H1 (cell line): ENCODE measurements around the gene CDV3. TPM values are rescaled to one million over a fixed set of nuclear protein-coding genes. Genes with fewer than 3 reads are reported as not detected.

Experiments
- CTCF ChIA-PET: fragments of 300-600 bp; sonication (Branson Sonifier 250); formaldehyde crosslinking; loops from one replicate; lab custom pipeline; 2021; ENCODE audit not compliant: partially characterized antibody; lab: Charles Lee
- POLR2A ChIA-PET: fragments of 300-600 bp; sonication (Branson Sonifier 250); formaldehyde crosslinking; loops from one replicate; lab custom pipeline; 2021; ENCODE audit warnings: inconsistent platforms; ENCODE audit not compliant: partially characterized antibody; lab: Charles Lee
- DNase-seq, 2 experiments: peaks; one replicate each; pipeline versions ENCODE4 v3.0.0 to v3.0.0-alpha.2; 2010 to 2022; ENCODE audit warnings: low spot score in 2 of 2, low read depth in 1 of 2, mixed read lengths in 1 of 2
- FAIRE-seq: peaks from 2 replicates; lab custom pipeline; 2011; peaks lifted over from hg19 to GRCh38; lab: Jason Lieb, UNC
- H2AFZ ChIP-seq: 2 replicates; pipeline ENCODE4 v1.8.1; 2012; ENCODE audit warnings: low read length, inconsistent platforms
- H2AK5ac ChIP-seq: 2 replicates; pipeline ENCODE4 v1.6.1; 2013; ENCODE audit warnings: low read depth, low read length
- H2BK120ac ChIP-seq: replicated peaks from 2 replicates; pipeline ENCODE3; 2013; ENCODE audit warnings: low read depth, low read length, inconsistent platforms
- H2BK12ac ChIP-seq: 2 replicates; pipeline ENCODE4 v1.6.1; 2013; ENCODE audit warnings: low read depth, low read length
- H2BK15ac ChIP-seq: 2 replicates; pipeline ENCODE4 v1.6.1; 2013; ENCODE audit warnings: low read length
- H2BK20ac ChIP-seq: 2 replicates; pipeline ENCODE4 v1.6.1; 2013; ENCODE audit warnings: low read length
- H2BK5ac ChIP-seq: 2 replicates; pipeline ENCODE4 v1.6.1; 2013; ENCODE audit warnings: low read depth, low read length
- H3K14ac ChIP-seq: 2 replicates; pipeline ENCODE4 v1.6.1; 2013; ENCODE audit warnings: inconsistent platforms; ENCODE audit not compliant: insufficient read length
- H3K18ac ChIP-seq: 2 replicates; pipeline ENCODE4 v1.6.1; 2013; ENCODE audit warnings: low read length; ENCODE audit errors: extremely low read depth
- H3K23ac ChIP-seq: 2 replicates; pipeline ENCODE4 v1.6.1; 2013; ENCODE audit warnings: inconsistent platforms; ENCODE audit not compliant: insufficient read length
- H3K23me2 ChIP-seq: 2 replicates; pipeline ENCODE4 v1.6.1; 2013; ENCODE audit warnings: low read depth, low read length
- H3K27ac ChIP-seq: 2 replicates; pipeline ENCODE4 v1.6.1; 2011; ENCODE audit warnings: low read depth, low read length, inconsistent platforms
- H3K27me3 ChIP-seq, 4 experiments: replicated peaks in 1 of 4; 1 replicate in 1 of 4; 2 replicates in 3 of 4; pipeline versions ENCODE4 v1.6.1 to v1.8.1; 2011 to 2013; ENCODE audit warnings: low read length in 3 of 4, mild to moderate bottlenecking in 3 of 4, inconsistent platforms in 2 of 4, mixed read lengths in 2 of 4, moderate library complexity in 1 of 4; ENCODE audit not compliant: control insufficient read depth in 3 of 4, insufficient read depth in 3 of 4; ENCODE audit errors: extremely low read depth in 1 of 4
- H3K36me3 ChIP-seq, 4 experiments: 2 replicates each; pipeline versions ENCODE4 v1.6.1 to v1.8.1; 2011 to 2013; ENCODE audit warnings: mild to moderate bottlenecking in 4 of 4, low read length in 3 of 4, moderate library complexity in 2 of 4, control low read depth in 1 of 4, inconsistent platforms in 1 of 4; ENCODE audit not compliant: insufficient read depth in 4 of 4, control insufficient read depth in 2 of 4
- H3K4ac ChIP-seq: replicated peaks from 2 replicates; pipeline ENCODE3; 2013; ENCODE audit warnings: low read length, low read depth, mixed read lengths, inconsistent platforms; ENCODE audit not compliant: insufficient read length
- H3K4me1 ChIP-seq, 4 experiments: replicated peaks in 1 of 4; 1 replicate in 1 of 4; 2 replicates in 3 of 4; pipeline versions ENCODE4 v1.6.1 to v1.8.1; 2011 to 2013; ENCODE audit warnings: low read length in 3 of 4, inconsistent platforms in 2 of 4, mixed read lengths in 1 of 4; ENCODE audit not compliant: insufficient read depth in 4 of 4, control insufficient read depth in 3 of 4
- H3K4me2 ChIP-seq, 2 experiments: 2 replicates each; pipeline versions ENCODE4 v1.6.1 to v1.8.1; 2011 to 2013; ENCODE audit warnings: low read depth in 2 of 2, low read length in 2 of 2, control low read depth in 1 of 2, inconsistent platforms in 1 of 2, mild to moderate bottlenecking in 1 of 2; ENCODE audit not compliant: insufficient read depth in 1 of 2
- H3K4me3 ChIP-seq, 4 experiments: fragments of 200-600, 300-600 bp in 1 of 4; sonication (generic), shearing (Covaris generic), sonication (Bioruptor Twin) in 1 of 4; 2 replicates each; pipeline versions ENCODE4 v1.5.1 to v1.8.1; 2011 to 2016; ENCODE audit warnings: low read length in 4 of 4, low read depth in 3 of 4, control low read depth in 2 of 4, inconsistent platforms in 2 of 4, mild to moderate bottlenecking in 2 of 4, mixed read lengths in 1 of 4, moderate library complexity in 1 of 4; ENCODE audit not compliant: insufficient read depth in 2 of 4; ENCODE audit errors: extremely low read depth in 1 of 4
- H3K56ac ChIP-seq: replicated peaks from 2 replicates; pipeline ENCODE3; 2013; ENCODE audit warnings: low read depth, mild to moderate bottlenecking, mixed read lengths, low read length, inconsistent platforms; ENCODE audit not compliant: insufficient read length
- H3K79me1 ChIP-seq: 2 replicates; pipeline ENCODE4 v1.6.1; 2013; ENCODE audit warnings: low read depth, low read length, control low read depth
- H3K79me2 ChIP-seq, 2 experiments: 2 replicates each; pipeline versions ENCODE4 v1.6.1 to v1.8.1; 2012 to 2013; ENCODE audit warnings: low read length in 2 of 2, mild to moderate bottlenecking in 2 of 2, inconsistent platforms in 1 of 2; ENCODE audit not compliant: insufficient read depth in 2 of 2, control insufficient read depth in 1 of 2
- H3K9ac ChIP-seq, 4 experiments: replicated peaks in 1 of 4; 1 replicate in 1 of 4; 2 replicates in 3 of 4; pipeline versions ENCODE4 v1.6.1 to v1.8.1; 2011 to 2013; ENCODE audit warnings: low read depth in 3 of 4, low read length in 3 of 4, control low read depth in 2 of 4, mild to moderate bottlenecking in 2 of 4, moderate library complexity in 2 of 4, inconsistent platforms in 1 of 4; ENCODE audit errors: extremely low read depth in 1 of 4
- H3K9me3 ChIP-seq, 2 experiments: 2 replicates each; pipeline versions ENCODE4 v1.6.1 to v1.8.1; 2012 to 2013; ENCODE audit warnings: mild to moderate bottlenecking in 2 of 2, moderate library complexity in 2 of 2, control low read depth in 1 of 2, inconsistent platforms in 1 of 2, low read depth in 1 of 2, low read length in 1 of 2, mixed read lengths in 1 of 2; ENCODE audit not compliant: insufficient read depth in 2 of 2
- H4K20me1 ChIP-seq, 2 experiments: replicated peaks in 1 of 2; 2 replicates each; pipeline versions ENCODE3 to v1.8.1; 2011 to 2013; ENCODE audit warnings: inconsistent platforms in 2 of 2, low read length in 2 of 2, mild to moderate bottlenecking in 1 of 2; ENCODE audit not compliant: insufficient read depth in 2 of 2, control insufficient read depth in 1 of 2
- H4K5ac ChIP-seq: 2 replicates; pipeline ENCODE4 v1.6.1; 2013; ENCODE audit warnings: low read length, low read depth, mixed read lengths, inconsistent platforms; ENCODE audit not compliant: insufficient read length
- H4K8ac ChIP-seq: 2 replicates; pipeline ENCODE4 v1.8.0; 2013; ENCODE audit warnings: mild to moderate bottlenecking, moderate library complexity, low read length, inconsistent platforms; ENCODE audit not compliant: insufficient read depth; ENCODE audit errors: extremely low read depth
- H4K91ac ChIP-seq: replicated peaks from 2 replicates; pipeline ENCODE3; 2013; ENCODE audit warnings: low read length, mixed read lengths, inconsistent platforms; ENCODE audit not compliant: insufficient read length
- ATF2 ChIP-seq: IDR thresholded peaks from 2 replicates; pipeline ENCODE4 v1.6.1; 2012; ENCODE audit warnings: low read length, inconsistent platforms
- BRCA1 ChIP-seq: IDR thresholded peaks from 2 replicates; pipeline ENCODE4 v1.6.1; 2012; ENCODE audit warnings: low read depth, low read length, improper control_type of control experiment
- CTCF ChIP-seq, 3 experiments: IDR thresholded peaks; 1 replicate in 2 of 3; 2 replicates in 1 of 3; pipeline versions ENCODE4 v1.5.1 to v1.6.1; 2011; ENCODE audit warnings: low read length in 3 of 3, mild to moderate bottlenecking in 3 of 3, inconsistent platforms in 2 of 3, low read depth in 1 of 3, moderate library complexity in 1 of 3; ENCODE audit not compliant: insufficient read depth in 1 of 3; ENCODE audit errors: control extremely low read depth in 1 of 3
- E2F6 ChIP-seq: IDR thresholded peaks from 2 replicates; pipeline ENCODE4 v1.6.1; 2012; ENCODE audit warnings: inconsistent platforms
- EGR1 ChIP-seq: IDR thresholded peaks from 2 replicates; pipeline ENCODE4 v1.6.1; 2011; ENCODE audit warnings: low read depth, low read length, borderline replicate concordance
- FOSL1 ChIP-seq: IDR thresholded peaks from 2 replicates; pipeline ENCODE4 v1.6.1; 2011; ENCODE audit warnings: mild to moderate bottlenecking, low read depth, low read length, moderate library complexity; ENCODE audit not compliant: insufficient read depth
- GABPA ChIP-seq: IDR thresholded peaks from 2 replicates; pipeline ENCODE4 v1.6.1; 2011; ENCODE audit warnings: mild to moderate bottlenecking, low read length, moderate library complexity, borderline replicate concordance; ENCODE audit not compliant: insufficient read depth
- PHF8 ChIP-seq: fragments of 200-600 bp; sonication (generic); conservative IDR thresholded peaks from 2 replicates; pipeline ENCODE4 v1.7.1; 2012; ENCODE audit warnings: low read depth, mild to moderate bottlenecking, inconsistent platforms, low read length, moderate library complexity
- SP2 ChIP-seq: IDR thresholded peaks from 2 replicates; pipeline ENCODE4 v1.6.1; 2012; ENCODE audit warnings: mild to moderate bottlenecking, low read length, inconsistent platforms
- WGBS, 2 experiments: shearing (Covaris generic) in 1 of 2; methylation state at CpG; one replicate each; pipeline versions ENCODE4 v1.1.6 to v1.1.7; 2013 to 2015; ENCODE audit warnings: low lambda C conversion rate in 2 of 2, mixed read lengths in 2 of 2, inconsistent platforms in 1 of 2, low coverage in 1 of 2, missing lambda C conversion rate in 1 of 2; ENCODE audit not compliant: insufficient replicate concordance in 2 of 2, insufficient coverage in 1 of 2, insufficient read length in 1 of 2; ENCODE audit errors: extremely low coverage in 1 of 2, missing lambda C conversion rate in 1 of 2; 5-methylcytosine and 5-hydroxymethylcytosine counted together
- polyA plus RNA-seq, 7 experiments: library from polyadenylated mRNA; depleted of rRNA in 3 of 7; stranded (reverse) in 5 of 7; unstranded in 2 of 7; fragments of >200 nt in 5 of 7; fragments of 200-250 nt in 2 of 7; gene quantifications; 1 replicate in 5 of 7; 2 replicates in 1 of 7; 4 replicates in 1 of 7; pipeline versions ENCODE4 v1.2.1 to v1.2.3, GENCODE V29; 2011 to 2013; ENCODE audit warnings: missing spikeins in 2 of 7, mixed read lengths in 2 of 7
- total RNA-seq: library from RNA; stranded (reverse); fragmentation: NEBNext Ultra II Directional; extraction: Animal tissue kit (Norgen Biotek cat#: 25700); gene quantifications from 2 replicates; pipeline ENCODE4 v1.2.1, GENCODE V29; 2021

The CDV3 gene
- total and polyA plus RNA-seq, 2 of the 8 experiments (the other 6 are each of a cell fraction or from before 2014, with no cell fraction given), result 29.4 to 163 TPM

- POLR2A ChIA-PET, result interaction anchor here (1.1 kb wide), 1 partner anchor 14 kb away, joined by 3 read pairs; no protein-coding TSS in a partner anchor
- FAIRE-seq, result no peak
- TF ChIP-seq E2F6 (no peak), ATF2 (no peak), BRCA1 (no peak), SP2 (no peak), FOSL1 (no peak), EGR1 (no peak), CTCF (IDR thresholded peaks at IDR 0.05; ENCODE audit: control extremely low read depth in 1 of 3, insufficient read depth in 1 of 3, low read depth in 1 of 3, low read length in 3 of 3) (no peak), GABPA (no peak), PHF8 (no peak)
Observed at GRCh38 chr3:133606902-133607301, 33.4 kb downstream of the CDV3 start.

More at GRCh38 chr3:133606902-133607301, 33.4 kb downstream of the CDV3 start:
- no peak overlapping the region for H3K18ac ChIP-seq
- H3K4ac ChIP-seq, result no peak overlapping the region
- no peak overlapping the region for H3K4me2 ChIP-seq
- H3K56ac ChIP-seq, result no peak overlapping the region
- no peaks in the 10 kb centered on the region for H3K79me1 ChIP-seq
- H2BK5ac ChIP-seq, result no peak overlapping the region
- H2AFZ ChIP-seq, result no peak overlapping the region
- no peaks in the 10 kb centered on the region for H4K20me1 ChIP-seq
- H3K79me2 ChIP-seq, result no peaks in the 10 kb centered on the region
- no peak overlapping the region for H2BK15ac ChIP-seq
- H3K23me2 ChIP-seq, result no peaks in the 10 kb centered on the region
- H3K27ac ChIP-seq, result no peak overlapping the region
- no peak overlapping the region for H3K9ac ChIP-seq
- WGBS, 2 experiments, result 87% methylated on average over 4 of the region's 4 CpGs; no CpG with 5 or more reads in 1 of the 2 experiments
- no peak overlapping the region for H2BK20ac ChIP-seq
- no peaks in the 10 kb centered on the region for H3K27me3 ChIP-seq
- peaks cover 0 to 51% (median 23%) of the 10 kb centered on the region in 4 experiments; a peak in 4 of 8 replicates for H3K36me3 ChIP-seq
- H4K8ac ChIP-seq, result no peak overlapping the region
- no peak overlapping the region for H3K23ac ChIP-seq
- H2BK120ac ChIP-seq, result no peak overlapping the region
- H2AK5ac ChIP-seq, result no peak overlapping the region
- no peaks in the 10 kb centered on the region for H3K9me3 ChIP-seq
- CTCF ChIA-PET, result interaction anchor here (0.9 kb wide), 1 partner anchor 28 kb away, joined by 3 read pairs; no protein-coding TSS in a partner anchor
- H4K91ac ChIP-seq, result no peak overlapping the region
- no peak overlapping the region for H4K5ac ChIP-seq
- no peaks in the 10 kb centered on the region for H3K4me1 ChIP-seq
- DNase-seq, result no peak
- no peak overlapping the region for H3K4me3 ChIP-seq
- no peak overlapping the region for H3K14ac ChIP-seq
- no peak overlapping the region for H2BK12ac ChIP-seq
